Measurements from ENCODE around the gene HSPA4.

- TF ChIP-seq CTCF (IDR thresholded peaks at IDR 0.05): no peak
- no peak for TF ChIP-seq EP300 (IDR thresholded peaks at IDR 0.05)
Measured at GRCh38 chr5:133063965-133064364, 12.2 kb downstream of the HSPA4 start.
